ENCODE results near the gene ADCK2.
A peak's percentile ranks its signal among the peaks of the same experiment; 100 is the strongest.
"Not testable (repeated sequence)": the region's sequence is repeated elsewhere in the genome, so short reads cannot be mapped to it uniquely, and the experiment has no call there.

ADCK2 gene

GRCh38 chr7:140659856-140660255 lies 12.9 kb upstream of the ADCK2 start:
- H3K27ac ChIP-seq (ENCODE audit: low read depth in 2 of 2, low read length in 2 of 2) = no peak overlapping the region
- no peaks in the 10 kb centered on the region for H3K27me3 ChIP-seq (ENCODE audit: control insufficient read depth in 2 of 2, insufficient read depth in 2 of 2, low read length in 2 of 2)
- H3K36me3 ChIP-seq (ENCODE audit: control insufficient read depth in 2 of 2, insufficient read depth in 2 of 2, low read length in 2 of 2) = no peaks in the 10 kb centered on the region
- H3K9me3 ChIP-seq (ENCODE audit: control insufficient read depth in 2 of 2, low read length in 2 of 2) = no peaks in the 10 kb centered on the region
- H3K4me3 ChIP-seq (ENCODE audit: low read length in 2 of 2) = no peak overlapping the region
- H3K9ac ChIP-seq (ENCODE audit: low read depth in 1 of 2, low read length in 2 of 2) = no peak overlapping the region
- peaks cover 13 to 14% of the 10 kb centered on the region in 2 donors for H3K4me1 ChIP-seq (ENCODE audit: control insufficient read depth in 2 of 2, insufficient read depth in 2 of 2, low read length in 2 of 2)

GRCh38 chr7:140661124-140661523 lies 11.6 kb upstream of the ADCK2 start:
- H3K9ac ChIP-seq (ENCODE audit: low read depth in 1 of 2, low read length in 2 of 2) = no peak overlapping the region
- no peaks in the 10 kb centered on the region for H3K27me3 ChIP-seq (ENCODE audit: control insufficient read depth in 2 of 2, insufficient read depth in 2 of 2, low read length in 2 of 2)
- H3K4me1 ChIP-seq (ENCODE audit: control insufficient read depth in 2 of 2, insufficient read depth in 2 of 2, low read length in 2 of 2) = peaks cover 9 to 12% of the 10 kb centered on the region in 2 donors
- no peak overlapping the region for H3K27ac ChIP-seq (ENCODE audit: low read depth in 2 of 2, low read length in 2 of 2)
- no peaks in the 10 kb centered on the region for H3K36me3 ChIP-seq (ENCODE audit: control insufficient read depth in 2 of 2, insufficient read depth in 2 of 2, low read length in 2 of 2)
- H3K9me3 ChIP-seq (ENCODE audit: control insufficient read depth in 2 of 2, low read length in 2 of 2) = no peaks in the 10 kb centered on the region
- no peak overlapping the region for H3K4me3 ChIP-seq (ENCODE audit: low read length in 2 of 2)

- H3K9me3 ChIP-seq (ENCODE audit: control insufficient read depth in 2 of 2, low read length in 2 of 2); H3K4me3 ChIP-seq (ENCODE audit: low read length in 2 of 2); H3K9ac ChIP-seq (ENCODE audit: low read depth in 1 of 2, low read length in 2 of 2); H3K27me3 ChIP-seq (ENCODE audit: control insufficient read depth in 2 of 2, insufficient read depth in 2 of 2, low read length in 2 of 2); H3K4me1 ChIP-seq (ENCODE audit: control insufficient read depth in 2 of 2, insufficient read depth in 2 of 2, low read length in 2 of 2); H3K36me3 ChIP-seq (ENCODE audit: control insufficient read depth in 2 of 2, insufficient read depth in 2 of 2, low read length in 2 of 2); H3K27ac ChIP-seq (ENCODE audit: low read depth in 2 of 2, low read length in 2 of 2): not testable (repeated sequence)
These were observed 9.8 kb upstream of the ADCK2 start for GRCh38 chr7:140662938-140663337.

GRCh38 chr7:140667476-140667875 lies 5.3 kb upstream of the ADCK2 start:
- no peak overlapping the region for H3K9ac ChIP-seq (ENCODE audit: low read depth in 1 of 2, low read length in 2 of 2)
- no peaks in the 10 kb centered on the region for H3K27me3 ChIP-seq (ENCODE audit: control insufficient read depth in 2 of 2, insufficient read depth in 2 of 2, low read length in 2 of 2)
- no peak overlapping the region for H3K27ac ChIP-seq (ENCODE audit: low read depth in 2 of 2, low read length in 2 of 2)
- H3K4me1 ChIP-seq (ENCODE audit: control insufficient read depth in 2 of 2, insufficient read depth in 2 of 2, low read length in 2 of 2) = peaks cover 5% of the 10 kb centered on the region in 2 donors
- H3K36me3 ChIP-seq (ENCODE audit: control insufficient read depth in 2 of 2, insufficient read depth in 2 of 2, low read length in 2 of 2) = no peaks in the 10 kb centered on the region
- H3K4me3 ChIP-seq (ENCODE audit: low read length in 2 of 2) = no peak overlapping the region
- no peaks in the 10 kb centered on the region for H3K9me3 ChIP-seq (ENCODE audit: control insufficient read depth in 2 of 2, low read length in 2 of 2)

GRCh38 chr7:140668641-140669040 lies 4.1 kb upstream of the ADCK2 start:
- H3K36me3 ChIP-seq (ENCODE audit: control insufficient read depth in 2 of 2, insufficient read depth in 2 of 2, low read length in 2 of 2) = no peaks in the 10 kb centered on the region
- no peak overlapping the region for H3K27ac ChIP-seq (ENCODE audit: low read depth in 2 of 2, low read length in 2 of 2)
- H3K9me3 ChIP-seq (ENCODE audit: control insufficient read depth in 2 of 2, low read length in 2 of 2) = no peaks in the 10 kb centered on the region
- H3K4me3 ChIP-seq (ENCODE audit: low read length in 2 of 2) = no peak overlapping the region
- H3K4me1 ChIP-seq (ENCODE audit: control insufficient read depth in 2 of 2, insufficient read depth in 2 of 2, low read length in 2 of 2) = peaks cover 5 to 7% of the 10 kb centered on the region in 2 donors
- no peak overlapping the region for H3K9ac ChIP-seq (ENCODE audit: low read depth in 1 of 2, low read length in 2 of 2)
- H3K27me3 ChIP-seq (ENCODE audit: control insufficient read depth in 2 of 2, insufficient read depth in 2 of 2, low read length in 2 of 2) = no peaks in the 10 kb centered on the region

- peaks cover 12% of the 10 kb centered on the region in 2 donors for H3K4me1 ChIP-seq (ENCODE audit: control insufficient read depth in 2 of 2, insufficient read depth in 2 of 2, low read length in 2 of 2)
- no peak overlapping the region for H3K27ac ChIP-seq (ENCODE audit: low read depth in 2 of 2, low read length in 2 of 2)
- H3K36me3 ChIP-seq (ENCODE audit: control insufficient read depth in 2 of 2, insufficient read depth in 2 of 2, low read length in 2 of 2) = no peaks in the 10 kb centered on the region
- H3K9ac ChIP-seq (ENCODE audit: low read depth in 1 of 2, low read length in 2 of 2) = no peak overlapping the region
- H3K9me3 ChIP-seq (ENCODE audit: control insufficient read depth in 2 of 2, low read length in 2 of 2) = no peaks in the 10 kb centered on the region
- H3K4me3 ChIP-seq (ENCODE audit: low read length in 2 of 2) = no peak overlapping the region
- no peaks in the 10 kb centered on the region for H3K27me3 ChIP-seq (ENCODE audit: control insufficient read depth in 2 of 2, insufficient read depth in 2 of 2, low read length in 2 of 2)
These were observed 3.4 kb upstream of the ADCK2 start for GRCh38 chr7:140669352-140669751.

- not testable (repeated sequence) for H3K27me3 ChIP-seq (ENCODE audit: control insufficient read depth in 2 of 2, insufficient read depth in 2 of 2, low read length in 2 of 2); H3K9ac ChIP-seq (ENCODE audit: low read depth in 1 of 2, low read length in 2 of 2); H3K4me3 ChIP-seq (ENCODE audit: low read length in 2 of 2); H3K9me3 ChIP-seq (ENCODE audit: control insufficient read depth in 2 of 2, low read length in 2 of 2); H3K27ac ChIP-seq (ENCODE audit: low read depth in 2 of 2, low read length in 2 of 2); H3K36me3 ChIP-seq (ENCODE audit: control insufficient read depth in 2 of 2, insufficient read depth in 2 of 2, low read length in 2 of 2)
- peaks cover 17 to 18% of the 10 kb centered on the region in 2 donors for H3K4me1 ChIP-seq (ENCODE audit: control insufficient read depth in 2 of 2, insufficient read depth in 2 of 2, low read length in 2 of 2)
These were observed 2.9 kb upstream of the ADCK2 start for GRCh38 chr7:140669862-140670261.

GRCh38 chr7:140670343-140670935 lies 2.3 kb upstream of the ADCK2 start:
- no peak overlapping the region for H3K9ac ChIP-seq (ENCODE audit: low read depth in 1 of 2, low read length in 2 of 2)
- peaks cover 21 to 22% of the 10 kb centered on the region in 2 donors for H3K4me1 ChIP-seq (ENCODE audit: control insufficient read depth in 2 of 2, insufficient read depth in 2 of 2, low read length in 2 of 2)

GRCh38 chr7:140671966-140672365 lies 779 bp upstream of the ADCK2 start:
- Histone ChIP-seq H3K4me1 (ENCODE audit: control insufficient read depth in 2 of 2, insufficient read depth in 2 of 2, low read length in 2 of 2) (peaks cover 21 to 28% of the 10 kb centered on the region in 2 donors), H3K27me3 (ENCODE audit: control insufficient read depth in 2 of 2, insufficient read depth in 2 of 2, low read length in 2 of 2) (no peaks in the 10 kb centered on the region), H3K36me3 (ENCODE audit: control insufficient read depth in 2 of 2, insufficient read depth in 2 of 2, low read length in 2 of 2) (no peaks in the 10 kb centered on the region), H3K4me3 (ENCODE audit: low read length in 2 of 2) (peak overlapping the region in 1 of 2 donors; percentile 71), H3K9me3 (ENCODE audit: control insufficient read depth in 2 of 2, low read length in 2 of 2) (no peaks in the 10 kb centered on the region), H3K27ac (ENCODE audit: low read depth in 2 of 2, low read length in 2 of 2) (peak overlapping the region; percentile 87 to 89), H3K9ac (ENCODE audit: low read depth in 1 of 2, low read length in 2 of 2) (peak overlapping the region in 1 of 2 donors; percentile 44)

More at GRCh38 chr7:140670343-140670935, 2.3 kb upstream of the ADCK2 start:
- Histone ChIP-seq H3K36me3 (ENCODE audit: control insufficient read depth in 2 of 2, insufficient read depth in 2 of 2, low read length in 2 of 2) (no peaks in the 10 kb centered on the region), H3K27me3 (ENCODE audit: control insufficient read depth in 2 of 2, insufficient read depth in 2 of 2, low read length in 2 of 2) (no peaks in the 10 kb centered on the region), H3K4me3 (ENCODE audit: low read length in 2 of 2) (no peak overlapping the region), H3K9me3 (ENCODE audit: control insufficient read depth in 2 of 2, low read length in 2 of 2) (no peaks in the 10 kb centered on the region), H3K27ac (ENCODE audit: low read depth in 2 of 2, low read length in 2 of 2) (no peak overlapping the region)

GRCh38 chr7:140673063-140673773 lies 473 bp downstream of the ADCK2 start:
- Histone ChIP-seq H3K36me3 (ENCODE audit: control insufficient read depth in 2 of 2, insufficient read depth in 2 of 2, low read length in 2 of 2) (peaks cover 3 to 4% of the 10 kb centered on the region in 2 donors), H3K27me3 (ENCODE audit: control insufficient read depth in 2 of 2, insufficient read depth in 2 of 2, low read length in 2 of 2) (no peaks in the 10 kb centered on the region), H3K4me1 (ENCODE audit: control insufficient read depth in 2 of 2, insufficient read depth in 2 of 2, low read length in 2 of 2) (peaks cover 21 to 28% of the 10 kb centered on the region in 2 donors), H3K9ac (ENCODE audit: low read depth in 1 of 2, low read length in 2 of 2) (peak overlapping the region; percentile 90 to 96), H3K27ac (ENCODE audit: low read depth in 2 of 2, low read length in 2 of 2) (peak overlapping the region; percentile 87 to 89), H3K9me3 (ENCODE audit: control insufficient read depth in 2 of 2, low read length in 2 of 2) (no peaks in the 10 kb centered on the region), H3K4me3 (ENCODE audit: low read length in 2 of 2) (peak overlapping the region; percentile 76 to 80)

Data from mucosa of rectum (tissue), 2 donors.